ENCODE data around the gene TDRD10. TPM values are rescaled to one million over a fixed set of nuclear protein-coding genes. Genes with fewer than 3 reads are reported as not detected.

The TDRD10 gene
- total and polyA plus RNA-seq, 2 of the 4 experiments (the other 2 are of a cell fraction) = not detected

- no peak overlapping the region for H3K27ac ChIP-seq (ENCODE audit: insufficient read depth, low read length)
- no peaks in the 10 kb centered on the region; the same call in 1 of the 2 replicates for H3K27me3 ChIP-seq (ENCODE audit: control insufficient read depth, insufficient read depth, low read length)
- H3K4me2 ChIP-seq (ENCODE audit: low read depth, low read length) = no peak overlapping the region
- no peak for DNase-seq
- no peaks in the 10 kb centered on the region for H3K9me3 ChIP-seq (ENCODE audit: control insufficient read depth, insufficient read depth, low read length)
- no peak overlapping the region for H2AK9ac ChIP-seq (replicated peaks; ENCODE audit: low read depth, low read length, poor library complexity)
- dilution Hi-C loops (cut with HindIII; ENCODE audit: low sequenced_read_pairs, unreplicated experiment) (no loop called here), in situ Hi-C loops (cut with MboI; ENCODE audit: low sequenced_read_pairs) (no loop called here), intact Hi-C loops (cut with micrococcal nuclease) (no loop called here)
- TF ChIP-seq SMC3 (IDR thresholded peaks at IDR 0.05; ENCODE audit: low read depth, low read length) (no peak), RCOR1 (IDR thresholded peaks at IDR 0.05; ENCODE audit: insufficient replicate concordance, low read length) (no peak), NFE2L2 (IDR thresholded peaks at IDR 0.05; ENCODE audit: low read depth, low read length) (no peak), CTCF (conservative IDR thresholded peaks at IDR 0.05; ENCODE audit: low read depth, low read length) (no peak), RAD21 (IDR thresholded peaks at IDR 0.05; ENCODE audit: low read length) (no peak), CHD1 (IDR thresholded peaks at IDR 0.05; ENCODE audit: low read depth, low read length) (no peak), MAZ (IDR thresholded peaks at IDR 0.05; ENCODE audit: borderline replicate concordance, low read depth, low read length) (no peak), MAFK (IDR thresholded peaks at IDR 0.05; ENCODE audit: low read depth, low read length) (no peak)
- TF ChIP-seq, protein P1, sequence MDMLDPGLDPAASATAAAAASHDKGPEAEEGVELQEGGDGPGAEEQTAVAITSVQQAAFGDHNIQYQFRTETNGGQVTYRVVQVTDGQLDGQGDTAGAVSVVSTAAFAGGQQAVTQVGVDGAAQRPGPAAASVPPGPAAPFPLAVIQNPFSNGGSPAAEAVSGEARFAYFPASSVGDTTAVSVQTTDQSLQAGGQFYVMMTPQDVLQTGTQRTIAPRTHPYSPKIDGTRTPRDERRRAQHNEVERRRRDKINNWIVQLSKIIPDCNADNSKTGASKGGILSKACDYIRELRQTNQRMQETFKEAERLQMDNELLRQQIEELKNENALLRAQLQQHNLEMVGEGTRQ (IDR thresholded peaks at IDR 0.05; ENCODE audit: low read depth, low read length) = no peak
- TF ChIP-seq, protein P2, sequence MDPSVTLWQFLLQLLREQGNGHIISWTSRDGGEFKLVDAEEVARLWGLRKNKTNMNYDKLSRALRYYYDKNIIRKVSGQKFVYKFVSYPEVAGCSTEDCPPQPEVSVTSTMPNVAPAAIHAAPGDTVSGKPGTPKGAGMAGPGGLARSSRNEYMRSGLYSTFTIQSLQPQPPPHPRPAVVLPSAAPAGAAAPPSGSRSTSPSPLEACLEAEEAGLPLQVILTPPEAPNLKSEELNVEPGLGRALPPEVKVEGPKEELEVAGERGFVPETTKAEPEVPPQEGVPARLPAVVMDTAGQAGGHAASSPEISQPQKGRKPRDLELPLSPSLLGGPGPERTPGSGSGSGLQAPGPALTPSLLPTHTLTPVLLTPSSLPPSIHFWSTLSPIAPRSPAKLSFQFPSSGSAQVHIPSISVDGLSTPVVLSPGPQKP (IDR thresholded peaks at IDR 0.05; ENCODE audit: borderline replicate concordance, low read depth, low read length) = no peak
- no peaks in the 10 kb centered on the region for H4K20me1 ChIP-seq (ENCODE audit: insufficient read depth, low read length)
- H2BK5ac ChIP-seq (ENCODE audit: low read depth, low read length, poor library complexity, severe bottlenecking) = no peak overlapping the region
- no peak overlapping the region for H3K4ac ChIP-seq (ENCODE audit: low read depth, low read length)
- H3K4me1 ChIP-seq (ENCODE audit: control insufficient read depth, insufficient read depth, low read length) = peaks cover 5% of the 10 kb centered on the region
- H3K23ac ChIP-seq (ENCODE audit: low read depth, low read length) = no peak overlapping the region
- H2BK15ac ChIP-seq (ENCODE audit: low read depth, low read length) = no peak overlapping the region
- no peak overlapping the region for H3K18ac ChIP-seq (ENCODE audit: low read depth, low read length)
- H3K14ac ChIP-seq (replicated peaks; ENCODE audit: low read depth, low read length) = no peak overlapping the region
- no peak for ATAC-seq (ENCODE audit: low read depth)
- 0 out of 2 replicates have a peak, but pooled peaks cover 1% of the 10 kb centered on the region for H3K9me1 ChIP-seq (ENCODE audit: insufficient read depth, low read length)
- H2AFZ ChIP-seq (replicated peaks; ENCODE audit: low read length, poor library complexity) = no peak overlapping the region
- 71% methylated on average over 4 of the region's 6 CpGs; no CpG with 5 or more reads in 1 of the 2 experiments for WGBS, 2 experiments (ENCODE audit: extremely low coverage in 2 of 2, insufficient read length in 1 of 2)
- no peak overlapping the region for H2BK120ac ChIP-seq (ENCODE audit: low read depth, low read length)
- no peak overlapping the region for H3K56ac ChIP-seq (ENCODE audit: extremely low read depth, insufficient read depth, low read length)
- no peak overlapping the region for H3K4me3 ChIP-seq (ENCODE audit: insufficient read depth, low read depth, low read length)
- ChIA-PET POLR2A (ENCODE audit: unreplicated experiment) (interaction anchor here (0.7 kb wide), 1 partner anchor 62 kb away, joined by 3 read pairs; no protein-coding TSS in a partner anchor), CTCF (no interaction called here)
- no peak overlapping the region for H2BK20ac ChIP-seq (ENCODE audit: low read depth, low read length)
- H3K36me3 ChIP-seq (ENCODE audit: control insufficient read depth, insufficient read depth, low read length) = peaks cover 34% of the 10 kb centered on the region
- H3K79me1 ChIP-seq (ENCODE audit: low read depth in 1 of 2, low read length in 2 of 2) = no peaks in the 10 kb centered on the region
- no peak overlapping the region for H4K91ac ChIP-seq (ENCODE audit: insufficient read depth, low read depth, low read length)
- no peak overlapping the region for H2AK5ac ChIP-seq (ENCODE audit: low read depth, low read length)
- BruUV-seq (replicated peaks) = no TSS peak
- no peak overlapping the region for H3K9ac ChIP-seq (ENCODE audit: low read depth, low read length)
- H4K8ac ChIP-seq (ENCODE audit: low read depth in 2 of 2, low read length in 2 of 2) = no peak overlapping the region
- no peak overlapping the region for H4K5ac ChIP-seq (ENCODE audit: low read depth, low read length)
Measured at GRCh38 chr1:154456631-154457030, 45.4 kb upstream of the TDRD10 start.

All from IMR-90 (cell line).